Nephron (organoid): ENCODE data around the gene ZBTB16.

Experiments
- H3K27ac Mint-ChIP-seq, 3 experiments: 2 replicates each; pipeline ENCODE4 v1.8.0; 2020; ENCODE audit warnings: mixed read lengths in 3 of 3, mild to moderate bottlenecking in 2 of 3, moderate library complexity in 1 of 3
- H3K27me3 Mint-ChIP-seq: 2 replicates; pipeline ENCODE4 v1.8.0; 2021; ENCODE audit warnings: low read depth, mild to moderate bottlenecking, moderate library complexity, mixed read lengths
- H3K36me3 Mint-ChIP-seq: 2 replicates; pipeline ENCODE4 v1.8.0; 2020; ENCODE audit warnings: low read depth, mixed read lengths
- H3K4me1 Mint-ChIP-seq: 2 replicates; pipeline ENCODE4 v1.8.0; 2020; ENCODE audit warnings: mixed read lengths
- H3K4me3 Mint-ChIP-seq, 3 experiments: 2 replicates each; pipeline ENCODE4 v1.8.0; 2020; ENCODE audit warnings: mild to moderate bottlenecking in 3 of 3, mixed read lengths in 3 of 3, moderate library complexity in 2 of 3
- H3K9me3 Mint-ChIP-seq: 2 replicates; pipeline ENCODE4 v1.8.0; 2020; ENCODE audit warnings: mixed read lengths
- CTCF ChIP-seq, 3 experiments: fragments of 200-600 bp; sonication (generic); IDR thresholded peaks; one replicate each; pipeline ENCODE4 v1.5.0; 2021; ENCODE audit warnings: antibody characterized with exemption in 3 of 3; ENCODE audit not compliant: unreplicated experiment in 3 of 3

Gene ZBTB16

GRCh38 chr11:114194702-114195101 is 135.2 kb downstream of the ZBTB16 start:
- TF ChIP-seq CTCF (IDR thresholded peaks at IDR 0.05; ENCODE audit: unreplicated experiment in 3 of 3), result no peak
- H3K4me1 Mint-ChIP-seq, result peaks cover 50% of the 10 kb centered on the region
- H3K27ac Mint-ChIP-seq, result peak overlapping the region in 2 of 3 experiments; percentile 14 to 24
- peak overlapping the region in 1 of 3 experiments; percentile 38 for H3K4me3 Mint-ChIP-seq
- peaks cover 8% of the 10 kb centered on the region for H3K36me3 Mint-ChIP-seq
- H3K9me3 Mint-ChIP-seq, result peaks cover 11% of the 10 kb centered on the region
- peaks cover 19% of the 10 kb centered on the region for H3K27me3 Mint-ChIP-seq

GRCh38 chr11:114195151-114195550 is 135.6 kb downstream of the ZBTB16 start:
- H3K27me3 Mint-ChIP-seq, result peaks cover 19% of the 10 kb centered on the region
- H3K4me3 Mint-ChIP-seq, result peak overlapping the region in 2 of 3 experiments; percentile 1 to 38
- peaks cover 7% of the 10 kb centered on the region for H3K9me3 Mint-ChIP-seq
- peaks cover 50% of the 10 kb centered on the region for H3K4me1 Mint-ChIP-seq
- peaks cover 4% of the 10 kb centered on the region for H3K36me3 Mint-ChIP-seq
- H3K27ac Mint-ChIP-seq, result peak overlapping the region in 2 of 3 experiments; percentile 6 to 14
- no peak for TF ChIP-seq CTCF (IDR thresholded peaks at IDR 0.05; ENCODE audit: unreplicated experiment in 3 of 3)

- no peak overlapping the region for H3K4me3 Mint-ChIP-seq
- H3K27ac Mint-ChIP-seq, result peak overlapping the region in 1 of 3 experiments; percentile 55
- H3K36me3 Mint-ChIP-seq, result no peaks in the 10 kb centered on the region
- peaks cover 59% of the 10 kb centered on the region for H3K4me1 Mint-ChIP-seq
- H3K9me3 Mint-ChIP-seq, result peaks cover 3% of the 10 kb centered on the region
- peaks cover 23% of the 10 kb centered on the region for H3K27me3 Mint-ChIP-seq
- no peak for TF ChIP-seq CTCF (IDR thresholded peaks at IDR 0.05; ENCODE audit: unreplicated experiment in 3 of 3)
Observed at GRCh38 chr11:114195981-114196731, 136.6 kb downstream of the ZBTB16 start.

- peak overlapping the region; percentile 16 to 55 (median 37) for H3K27ac Mint-ChIP-seq
- peaks cover 23% of the 10 kb centered on the region for H3K27me3 Mint-ChIP-seq
- no peak for TF ChIP-seq CTCF (IDR thresholded peaks at IDR 0.05; ENCODE audit: unreplicated experiment in 3 of 3)
- H3K36me3 Mint-ChIP-seq, result no peaks in the 10 kb centered on the region
- H3K9me3 Mint-ChIP-seq, result no peaks in the 10 kb centered on the region
- no peak overlapping the region for H3K4me3 Mint-ChIP-seq
- H3K4me1 Mint-ChIP-seq, result peaks cover 59% of the 10 kb centered on the region
Observed at GRCh38 chr11:114196997-114197703, 137.6 kb downstream of the ZBTB16 start.

- peaks cover 58% of the 10 kb centered on the region for H3K4me1 Mint-ChIP-seq
- no peaks in the 10 kb centered on the region for H3K9me3 Mint-ChIP-seq
- no peaks in the 10 kb centered on the region for H3K36me3 Mint-ChIP-seq
- no peak for TF ChIP-seq CTCF (IDR thresholded peaks at IDR 0.05; ENCODE audit: unreplicated experiment in 3 of 3)
- peaks cover 26% of the 10 kb centered on the region for H3K27me3 Mint-ChIP-seq
- H3K4me3 Mint-ChIP-seq, result peak overlapping the region in 2 of 3 experiments; percentile 8 to 29
- peak overlapping the region; percentile 55 to 81 (median 75) for H3K27ac Mint-ChIP-seq
Observed at GRCh38 chr11:114197799-114198500, 138.4 kb downstream of the ZBTB16 start.
